Ishikawa (cell line): ENCODE results near the gene ZNF524.

Source experiments
- CEBPB ChIP-seq: IDR thresholded peaks from 2 replicates; pipeline ENCODE4 v1.6.1; 2012
- CREB1 ChIP-seq: IDR thresholded peaks from 2 replicates; pipeline ENCODE4 v1.6.1; 2012; ENCODE audit warnings: low read depth
- EGR1 ChIP-seq: IDR thresholded peaks from 2 replicates; pipeline ENCODE4 v1.6.1; 2012
- EP300 ChIP-seq: IDR thresholded peaks from 2 replicates; pipeline ENCODE4 v1.6.1; 2012; ENCODE audit warnings: borderline replicate concordance
- FOXM1 ChIP-seq: IDR thresholded peaks from 2 replicates; pipeline ENCODE4 v1.6.1; 2012; ENCODE audit warnings: low read depth, borderline replicate concordance
- NFIC ChIP-seq: IDR thresholded peaks from 2 replicates; pipeline ENCODE4 v1.6.1; 2012
- RAD21 ChIP-seq: IDR thresholded peaks from 2 replicates; pipeline ENCODE4 v1.6.1; 2012; ENCODE audit warnings: low read depth
- TAF1 ChIP-seq: IDR thresholded peaks from 2 replicates; pipeline ENCODE4 v1.6.1; 2012; ENCODE audit warnings: low read depth, mild to moderate bottlenecking
- TCF12 ChIP-seq: IDR thresholded peaks from 2 replicates; pipeline ENCODE4 v1.6.1; 2012; ENCODE audit warnings: low read depth
- TEAD4 ChIP-seq: IDR thresholded peaks from 2 replicates; pipeline ENCODE4 v1.6.1; 2012
- YY1 ChIP-seq: IDR thresholded peaks from 2 replicates; pipeline ENCODE4 v1.6.1; 2012; ENCODE audit warnings: low read depth
- ZBTB7A ChIP-seq: IDR thresholded peaks from 2 replicates; pipeline ENCODE4 v1.6.1; 2012; ENCODE audit warnings: low read depth
- TF ChIP-seq, protein P1 (sequence below): IDR thresholded peaks from 2 replicates; pipeline ENCODE4 v1.6.1; 2012
- TF ChIP-seq, protein P2 (sequence below): IDR thresholded peaks from 2 replicates; pipeline ENCODE4 v1.6.1; 2012; ENCODE audit warnings: low read depth, mild to moderate bottlenecking
- TF ChIP-seq, protein P3 (sequence below): IDR thresholded peaks from 2 replicates; pipeline ENCODE4 v1.6.1; 2012

ZNF524 gene

DNA sequence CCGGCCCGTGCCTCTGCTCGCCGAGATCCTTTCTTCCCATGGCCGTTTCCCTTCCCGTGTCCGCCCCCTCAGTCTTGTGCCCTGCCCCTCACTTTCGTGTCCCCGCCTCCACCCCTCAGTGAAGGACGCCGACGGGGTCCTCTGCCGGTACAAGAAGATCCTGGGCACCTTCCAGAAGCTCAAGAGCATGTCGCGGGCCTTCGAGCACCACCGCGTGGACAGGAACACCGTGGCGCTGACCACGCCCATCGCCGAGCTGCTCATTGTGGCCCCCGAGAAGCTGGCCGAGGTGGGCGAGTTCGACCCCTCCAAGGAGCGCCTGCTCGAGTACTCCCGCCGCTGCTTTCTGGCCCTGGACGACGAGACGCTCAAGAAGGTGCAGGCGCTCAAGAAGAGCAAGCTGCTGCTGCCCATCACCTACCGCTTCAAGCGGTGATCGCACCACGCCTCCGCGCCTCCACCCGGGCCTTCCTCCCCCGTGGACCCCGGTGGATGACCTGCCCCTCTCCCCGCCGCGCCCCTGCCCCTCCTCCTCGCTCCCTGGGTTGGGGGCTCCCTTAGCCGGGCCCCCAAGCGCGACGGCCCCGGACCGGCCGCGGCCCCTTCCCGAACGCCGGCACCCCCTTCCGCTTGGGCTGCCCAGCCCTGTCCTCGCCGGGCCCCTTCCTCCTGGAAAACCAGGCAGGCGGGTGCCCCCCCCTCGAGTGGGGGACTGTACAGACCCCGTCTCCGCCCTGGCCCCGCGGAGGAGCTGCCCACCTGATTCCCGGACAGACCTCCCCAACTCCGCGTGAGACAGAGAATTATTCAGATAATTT is 52.4 kb downstream of the ZNF524 start:
- no peak for TF ChIP-seq TEAD4
- TF ChIP-seq, protein P1, sequence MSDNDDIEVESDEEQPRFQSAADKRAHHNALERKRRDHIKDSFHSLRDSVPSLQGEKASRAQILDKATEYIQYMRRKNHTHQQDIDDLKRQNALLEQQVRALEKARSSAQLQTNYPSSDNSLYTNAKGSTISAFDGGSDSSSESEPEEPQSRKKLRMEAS: no peak
- TF ChIP-seq, protein P2, sequence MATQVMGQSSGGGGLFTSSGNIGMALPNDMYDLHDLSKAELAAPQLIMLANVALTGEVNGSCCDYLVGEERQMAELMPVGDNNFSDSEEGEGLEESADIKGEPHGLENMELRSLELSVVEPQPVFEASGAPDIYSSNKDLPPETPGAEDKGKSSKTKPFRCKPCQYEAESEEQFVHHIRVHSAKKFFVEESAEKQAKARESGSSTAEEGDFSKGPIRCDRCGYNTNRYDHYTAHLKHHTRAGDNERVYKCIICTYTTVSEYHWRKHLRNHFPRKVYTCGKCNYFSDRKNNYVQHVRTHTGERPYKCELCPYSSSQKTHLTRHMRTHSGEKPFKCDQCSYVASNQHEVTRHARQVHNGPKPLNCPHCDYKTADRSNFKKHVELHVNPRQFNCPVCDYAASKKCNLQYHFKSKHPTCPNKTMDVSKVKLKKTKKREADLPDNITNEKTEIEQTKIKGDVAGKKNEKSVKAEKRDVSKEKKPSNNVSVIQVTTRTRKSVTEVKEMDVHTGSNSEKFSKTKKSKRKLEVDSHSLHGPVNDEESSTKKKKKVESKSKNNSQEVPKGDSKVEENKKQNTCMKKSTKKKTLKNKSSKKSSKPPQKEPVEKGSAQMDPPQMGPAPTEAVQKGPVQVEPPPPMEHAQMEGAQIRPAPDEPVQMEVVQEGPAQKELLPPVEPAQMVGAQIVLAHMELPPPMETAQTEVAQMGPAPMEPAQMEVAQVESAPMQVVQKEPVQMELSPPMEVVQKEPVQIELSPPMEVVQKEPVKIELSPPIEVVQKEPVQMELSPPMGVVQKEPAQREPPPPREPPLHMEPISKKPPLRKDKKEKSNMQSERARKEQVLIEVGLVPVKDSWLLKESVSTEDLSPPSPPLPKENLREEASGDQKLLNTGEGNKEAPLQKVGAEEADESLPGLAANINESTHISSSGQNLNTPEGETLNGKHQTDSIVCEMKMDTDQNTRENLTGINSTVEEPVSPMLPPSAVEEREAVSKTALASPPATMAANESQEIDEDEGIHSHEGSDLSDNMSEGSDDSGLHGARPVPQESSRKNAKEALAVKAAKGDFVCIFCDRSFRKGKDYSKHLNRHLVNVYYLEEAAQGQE: no peak
- no peak for TF ChIP-seq YY1
- no peak for TF ChIP-seq EP300
- TF ChIP-seq CREB1: no peak
- no peak for TF ChIP-seq EGR1
- no peak for TF ChIP-seq TCF12
- TF ChIP-seq TAF1: no peak
- no peak for TF ChIP-seq NFIC
- TF ChIP-seq ZBTB7A: no peak
- TF ChIP-seq RAD21: no peak
- TF ChIP-seq CEBPB: no peak
- TF ChIP-seq, protein P3, sequence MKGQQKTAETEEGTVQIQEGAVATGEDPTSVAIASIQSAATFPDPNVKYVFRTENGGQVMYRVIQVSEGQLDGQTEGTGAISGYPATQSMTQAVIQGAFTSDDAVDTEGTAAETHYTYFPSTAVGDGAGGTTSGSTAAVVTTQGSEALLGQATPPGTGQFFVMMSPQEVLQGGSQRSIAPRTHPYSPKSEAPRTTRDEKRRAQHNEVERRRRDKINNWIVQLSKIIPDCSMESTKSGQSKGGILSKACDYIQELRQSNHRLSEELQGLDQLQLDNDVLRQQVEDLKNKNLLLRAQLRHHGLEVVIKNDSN: no peak
- TF ChIP-seq FOXM1: no peak
